Liver (tissue), 9 donors: ENCODE results near the gene BPIFB1. TPM values are rescaled to one million over a fixed set of nuclear protein-coding genes. Genes with fewer than 3 reads are reported as not detected.

Source experiments
- DNase-seq: peaks from one replicate; pipeline ENCODE4 v3.0.0-alpha.2; 2017; ENCODE audit warnings: low spot score
- H3K27ac ChIP-seq, 2 donors: one replicate each; pipeline ENCODE4 v1.7.0; 2013; ENCODE audit warnings: inconsistent platforms in 2 of 2, low read length in 2 of 2, control low read depth in 1 of 2, low read depth in 1 of 2, mild to moderate bottlenecking in 1 of 2
- H3K27me3 ChIP-seq, 4 donors: one replicate each; pipeline versions ENCODE4 v1.6.1 to v1.7.0; 2013; ENCODE audit warnings: low read length in 3 of 4, inconsistent platforms in 1 of 4, mild to moderate bottlenecking in 1 of 4, moderate library complexity in 1 of 4; ENCODE audit not compliant: control insufficient read depth in 4 of 4, insufficient read depth in 4 of 4
- H3K36me3 ChIP-seq, 4 donors: one replicate each; pipeline versions ENCODE4 v1.6.1 to v1.7.0; 2013; ENCODE audit warnings: low read length in 3 of 4, mild to moderate bottlenecking in 3 of 4, low read depth in 1 of 4, moderate library complexity in 1 of 4; ENCODE audit not compliant: control insufficient read depth in 4 of 4, insufficient read depth in 3 of 4
- H3K4me1 ChIP-seq, 4 donors: one replicate each; pipeline versions ENCODE4 v1.6.1 to v1.7.0; 2013; ENCODE audit warnings: low read length in 3 of 4, mild to moderate bottlenecking in 3 of 4, moderate library complexity in 1 of 4; ENCODE audit not compliant: control insufficient read depth in 4 of 4, insufficient read depth in 4 of 4
- H3K4me3 ChIP-seq, 3 donors: one replicate each; pipeline versions ENCODE4 v1.6.1 to v1.7.0; 2013; ENCODE audit warnings: low read length in 3 of 3, control low read depth in 1 of 3, low read depth in 1 of 3, mild to moderate bottlenecking in 1 of 3
- H3K9ac ChIP-seq, 2 donors: one replicate each; pipeline ENCODE4 v1.7.0; 2013; ENCODE audit warnings: low read length in 2 of 2, mild to moderate bottlenecking in 2 of 2, moderate library complexity in 2 of 2, control low read depth in 1 of 2, low read depth in 1 of 2
- H3K9me3 ChIP-seq, 4 donors: one replicate each; pipeline versions ENCODE4 v1.6.1 to v1.7.0; 2013; ENCODE audit warnings: low read length in 3 of 4; ENCODE audit not compliant: control insufficient read depth in 4 of 4
- EGR1 ChIP-seq, 2 donors: IDR thresholded peaks; 2 replicates each; pipeline ENCODE4 v1.6.1; 2016 to 2018; ENCODE audit warnings: antibody characterized with exemption in 2 of 2, low read depth in 2 of 2
- FOXA1 ChIP-seq: IDR thresholded peaks from 2 replicates; pipeline ENCODE4 v1.6.1; 2016; ENCODE audit warnings: antibody characterized with exemption
- FOXA2 ChIP-seq: IDR thresholded peaks from 2 replicates; pipeline ENCODE4 v1.6.1; 2016; ENCODE audit warnings: antibody characterized with exemption
- MAX ChIP-seq: IDR thresholded peaks from 2 replicates; pipeline ENCODE4 v1.6.1; 2016; ENCODE audit warnings: antibody characterized with exemption
- NR2F2 ChIP-seq: IDR thresholded peaks from 2 replicates; pipeline ENCODE4 v1.6.1; 2016; ENCODE audit warnings: antibody characterized with exemption
- RAD21 ChIP-seq, 2 donors: IDR thresholded peaks; 2 replicates each; pipeline ENCODE4 v1.6.1; 2016; ENCODE audit warnings: antibody characterized with exemption in 2 of 2, mild to moderate bottlenecking in 2 of 2
- REST ChIP-seq: IDR thresholded peaks from 2 replicates; pipeline ENCODE4 v1.6.1; 2016; ENCODE audit warnings: antibody characterized with exemption, mild to moderate bottlenecking
- RXRA ChIP-seq, 2 donors: IDR thresholded peaks; 2 replicates each; pipeline ENCODE4 v1.6.1; 2017 to 2018; ENCODE audit warnings: antibody characterized with exemption in 2 of 2, mild to moderate bottlenecking in 1 of 2
- SP1 ChIP-seq: IDR thresholded peaks from 2 replicates; pipeline ENCODE4 v1.6.1; 2018; ENCODE audit warnings: antibody characterized with exemption, mild to moderate bottlenecking
- TAF1 ChIP-seq: conservative IDR thresholded peaks from 2 replicates; pipeline ENCODE4 v1.6.1; 2016; ENCODE audit warnings: antibody characterized with exemption, mild to moderate bottlenecking
- ZBTB33 ChIP-seq: IDR thresholded peaks from 2 replicates; pipeline ENCODE4 v1.6.1; 2016; ENCODE audit warnings: antibody characterized with exemption
- WGBS: extraction: QIAGEN DNeasy Blood & Tissue Kit; methylation state at CpG from one replicate; pipeline ENCODE4 v1.1.7; 2013; 5-methylcytosine and 5-hydroxymethylcytosine counted together
- polyA plus RNA-seq, 2 donors: library from polyadenylated mRNA; stranded (reverse) in 1 of 2; unstranded in 1 of 2; fragments of 200-250 nt in 1 of 2; fragments of >200 nt in 1 of 2; fragmentation: Nextera tagmentation in 1 of 2; extraction: Ambion mirVana in 1 of 2; gene quantifications; one replicate each; pipeline versions ENCODE4 v1.2.1 to v1.2.3, GENCODE V29; 2013 to 2015
- total RNA-seq, 2 donors: library from RNA; depleted of rRNA; stranded (reverse); fragments of >200 nt; gene quantifications; one replicate each; pipeline ENCODE4 v1.2.3, GENCODE V29; 2014
- donor health status: healthy.
- donor health status: healthy.
- donor health status: healthy.
- donor health status: healthy.
- donor health status: healthy.

Gene BPIFB1
- total and polyA plus RNA-seq, 4 donors = 0.08 to 0.13 TPM; not detected in 2

GRCh38 chr20:33275871-33276270 is 7.1 kb upstream of the BPIFB1 start (continued):
- TF ChIP-seq RXRA (IDR thresholded peaks at IDR 0.05) (no peak), EGR1 (IDR thresholded peaks at IDR 0.05; ENCODE audit: low read depth in 2 of 2) (no peak), FOXA1 (no peak), TAF1 (no peak), FOXA2 (no peak), MAX (no peak), RAD21 (IDR thresholded peaks at IDR 0.05) (no peak)

GRCh38 chr20:33276303-33277113 is 6.5 kb upstream of the BPIFB1 start:
- no peak overlapping the region for H3K9ac ChIP-seq
- no peaks in the 10 kb centered on the region for H3K9me3 ChIP-seq
- no peaks in the 10 kb centered on the region for H3K27me3 ChIP-seq
- no peak overlapping the region for H3K4me3 ChIP-seq
- H3K36me3 ChIP-seq = no peaks in the 10 kb centered on the region
- TF ChIP-seq NR2F2 (no peak), ZBTB33 (no peak), TAF1 (no peak), RXRA (IDR thresholded peaks at IDR 0.05) (no peak), MAX (no peak), RAD21 (IDR thresholded peaks at IDR 0.05) (no peak), FOXA1 (no peak)
- H3K27ac ChIP-seq = no peak overlapping the region
- no peaks in the 10 kb centered on the region for H3K4me1 ChIP-seq
- no peak for DNase-seq
- WGBS = 79% methylated on average over 12 of the region's 12 CpGs

- Histone ChIP-seq H3K9me3 (no peaks in the 10 kb centered on the region), H3K4me3 (no peak overlapping the region), H3K9ac (no peak overlapping the region), H3K4me1 (no peaks in the 10 kb centered on the region), H3K36me3 (no peaks in the 10 kb centered on the region), H3K27ac (peak overlapping the region in 1 of 2 donors; percentile 18), H3K27me3 (no peaks in the 10 kb centered on the region)
- WGBS = 55% methylated on average over 13 of the region's 13 CpGs
- TF ChIP-seq SP1 (peak; percentile 20), REST (no peak), NR2F2 (peak; percentile 26)
- DNase-seq = no peak
Measured at GRCh38 chr20:33277471-33278441, 5.3 kb upstream of the BPIFB1 start.
